ENCODE measurements around the gene RSPH10B2. TPM values are rescaled to one million over a fixed set of nuclear protein-coding genes. Genes with fewer than 3 reads are reported as not detected.
"Not testable (repeated sequence)": the region's sequence is repeated elsewhere in the genome, so short reads cannot be mapped to it uniquely, and the experiment has no call there.

RSPH10B2 gene
- polyA plus RNA-seq, 2 of the 4 experiments (the other 2 are of a cell fraction): 0.08 TPM; not detected in 1

DNA sequence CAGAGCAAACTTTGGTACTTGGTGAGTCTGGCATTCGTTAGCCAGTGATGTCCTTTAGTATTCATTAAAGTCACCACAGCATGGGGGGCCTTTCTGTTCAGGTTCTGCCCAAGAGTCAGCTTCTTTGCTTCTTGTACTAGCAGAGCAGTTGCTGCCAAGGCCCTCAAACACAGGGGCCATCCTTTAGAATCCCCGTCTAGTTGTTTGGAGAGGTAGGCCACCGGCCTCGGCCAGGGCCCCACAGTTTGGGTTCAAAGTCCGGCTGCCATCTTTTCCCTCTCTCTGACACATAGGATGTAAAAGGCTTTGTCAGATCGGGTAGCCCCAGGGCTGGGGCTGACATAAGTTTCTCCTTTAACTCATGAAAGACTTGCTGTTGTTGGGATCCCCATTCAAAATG is 89.8 kb downstream of the RSPH10B2 start:
- WGBS (ENCODE audit: missing lambda C conversion rate): 19% methylated on average over 6 of the region's 6 CpGs

DNA sequence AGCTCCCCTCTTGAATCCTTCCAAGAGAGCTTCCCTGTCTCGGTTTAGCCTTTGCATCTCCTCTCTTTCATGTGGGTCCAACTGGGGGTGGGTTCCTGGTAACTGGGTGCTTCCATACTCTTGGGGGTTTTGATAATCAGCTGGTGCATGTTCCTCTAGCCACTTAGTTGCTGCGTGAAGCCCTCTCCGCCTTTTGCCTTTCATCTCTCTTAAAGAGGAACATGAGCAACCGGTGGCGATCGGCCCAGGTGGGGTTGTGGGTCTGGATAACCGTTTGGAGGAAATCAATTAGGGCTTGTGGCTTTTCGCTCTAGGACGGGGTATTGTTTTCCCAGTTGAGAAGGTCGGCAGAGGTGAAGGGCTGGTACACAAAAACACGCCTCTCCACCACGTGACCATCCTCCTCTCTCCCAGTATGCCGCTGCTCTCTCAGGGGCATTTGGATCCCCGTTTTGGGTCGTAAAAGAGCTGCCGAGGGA is 92.1 kb downstream of the RSPH10B2 start:
- WGBS (ENCODE audit: missing lambda C conversion rate): 44% methylated on average over 16 of the region's 16 CpGs
- POLR2A ChIA-PET: not testable (repeated sequence)

More for the DNA sequence above, 89.8 kb downstream of the RSPH10B2 start:
- H3K4me1 ChIP-seq; ATAC-seq; H3K27ac ChIP-seq; H3K9me3 ChIP-seq; H3K4me2 ChIP-seq; FAIRE-seq; CTCF ChIA-PET; POLR2A ChIA-PET; H3K4me3 ChIP-seq; DNase-seq (ENCODE audit: low read depth in 1 of 2, low spot score in 1 of 2): not testable (repeated sequence)

DNA sequence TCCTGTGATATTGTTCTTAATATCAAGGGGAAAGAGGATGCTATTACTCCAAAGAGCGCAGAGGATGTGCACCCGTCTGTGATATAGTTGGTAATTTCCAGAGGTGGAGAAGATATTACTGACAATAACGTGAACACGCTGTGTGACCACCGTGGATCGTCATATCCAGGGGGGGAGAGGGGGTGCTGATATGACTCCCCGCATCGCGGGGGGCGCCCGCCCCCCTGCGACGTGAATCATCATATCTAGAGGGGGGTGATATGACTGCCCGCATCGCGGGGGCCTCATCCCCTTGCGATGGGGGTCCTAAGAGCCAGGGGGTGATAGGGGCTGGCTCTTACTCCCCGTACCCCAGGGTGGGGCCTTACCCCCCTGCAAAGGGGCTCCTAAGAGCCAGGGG is 93.8 kb downstream of the RSPH10B2 start:
- CTCF ChIA-PET; POLR2A ChIA-PET; H3K4me3 ChIP-seq; DNase-seq (ENCODE audit: low read depth in 1 of 2, low spot score in 1 of 2); H3K9me3 ChIP-seq; H3K4me2 ChIP-seq; H3K27ac ChIP-seq; FAIRE-seq; ATAC-seq; H3K4me1 ChIP-seq: not testable (repeated sequence)
- 63% methylated on average over 4 of the region's 18 CpGs for WGBS (ENCODE audit: missing lambda C conversion rate)

More for the DNA sequence above, 92.1 kb downstream of the RSPH10B2 start:
- H3K4me3 ChIP-seq; ATAC-seq; H3K9me3 ChIP-seq; CTCF ChIA-PET; H3K4me1 ChIP-seq; DNase-seq (ENCODE audit: low read depth in 1 of 2, low spot score in 1 of 2); FAIRE-seq; H3K27ac ChIP-seq; H3K4me2 ChIP-seq: not testable (repeated sequence)

Other genes with a start within 250 kb of the RSPH10B2 start
- gene GRID2IP, start 202.6 kb upstream of the RSPH10B2 start, polyA plus RNA-seq (2011; rRNA removed): 0.03 TPM in 1 of 2 replicates, not detected in the other
- gene GRID2IP, start 202.6 kb upstream of the RSPH10B2 start, polyA plus RNA-seq (2017; fragmentation: RNase III; extraction: RNeasy Plus Mini Kit Qiagen cat#74134 plus additional on column Dnase treatment): 0.03 TPM in 1 of 3 replicates, not detected in the others
- gene ZDHHC4, start 176.6 kb upstream of the RSPH10B2 start, polyA plus RNA-seq (2011; rRNA removed): 118 and 149 TPM in 2 replicates
- 37.0 to 43.3 TPM (median 42.8 TPM) in 3 replicates for gene ZDHHC4, start 176.6 kb upstream of the RSPH10B2 start, polyA plus RNA-seq (2017; fragmentation: RNase III; extraction: RNeasy Plus Mini Kit Qiagen cat#74134 plus additional on column Dnase treatment)
- gene INTS15, start 164.1 kb upstream of the RSPH10B2 start, polyA plus RNA-seq (2011; rRNA removed): 23.4 and 26.1 TPM in 2 replicates
- 13.6 to 14.7 TPM (median 14.5 TPM) in 3 replicates for gene INTS15, start 164.1 kb upstream of the RSPH10B2 start, polyA plus RNA-seq (2017; fragmentation: RNase III; extraction: RNeasy Plus Mini Kit Qiagen cat#74134 plus additional on column Dnase treatment)
- 2.2 and 2.7 TPM in 2 replicates for gene ZNF853, start 138.5 kb upstream of the RSPH10B2 start, polyA plus RNA-seq (2011; rRNA removed)
- gene ZNF853, start 138.5 kb upstream of the RSPH10B2 start, polyA plus RNA-seq (2017; fragmentation: RNase III; extraction: RNeasy Plus Mini Kit Qiagen cat#74134 plus additional on column Dnase treatment): 1.6 to 2.1 TPM (median 1.8 TPM) in 3 replicates
- 6.3 and 7.5 TPM in 2 replicates for gene ZNF316, start 116.8 kb upstream of the RSPH10B2 start, polyA plus RNA-seq (2011; rRNA removed)
- 16.5 to 21.2 TPM (median 18.9 TPM) in 3 replicates for gene ZNF316, start 116.8 kb upstream of the RSPH10B2 start, polyA plus RNA-seq (2017; fragmentation: RNase III; extraction: RNeasy Plus Mini Kit Qiagen cat#74134 plus additional on column Dnase treatment)
- gene ZNF12, start 47.2 kb upstream of the RSPH10B2 start, polyA plus RNA-seq (2011; rRNA removed): 22.7 and 23.9 TPM in 2 replicates
- gene ZNF12, start 47.2 kb upstream of the RSPH10B2 start, polyA plus RNA-seq (2017; fragmentation: RNase III; extraction: RNeasy Plus Mini Kit Qiagen cat#74134 plus additional on column Dnase treatment): 8.8 TPM in 3 replicates
- 39.5 and 68.6 TPM in 2 replicates for gene CCZ1B, start 72.2 kb downstream of the RSPH10B2 start, polyA plus RNA-seq (2011; rRNA removed)
- 36.9 to 41.3 TPM (median 38.0 TPM) in 3 replicates for gene CCZ1B, start 72.2 kb downstream of the RSPH10B2 start, polyA plus RNA-seq (2017; fragmentation: RNase III; extraction: RNeasy Plus Mini Kit Qiagen cat#74134 plus additional on column Dnase treatment)

Data from A549 (cell line).